ENCODE results near the gene UBE2O.

Gene UBE2O

DNA sequence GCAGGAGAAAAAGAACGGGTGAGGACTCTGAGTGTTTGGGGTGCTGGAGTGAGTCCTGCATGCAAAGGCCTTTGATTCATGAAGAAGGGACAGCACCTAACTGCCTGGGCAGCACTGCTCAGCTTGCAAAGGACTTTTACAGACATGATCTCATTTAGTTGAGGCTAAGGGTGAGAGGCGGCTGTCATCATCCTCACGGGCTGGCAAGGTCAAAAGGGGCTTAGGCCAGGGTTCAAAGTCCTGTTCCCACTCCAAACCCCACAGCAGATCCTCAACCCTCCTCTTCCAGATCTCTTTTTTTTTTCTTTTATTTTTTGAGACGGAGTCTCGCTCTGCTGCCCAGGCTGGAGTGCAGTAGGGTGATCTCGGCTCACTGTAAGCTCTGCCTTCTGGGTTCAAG, 43.5 kb upstream of the UBE2O start (continued):
- no peak for TF ChIP-seq ARNTL (CRISPR knock-in tag; IDR thresholded peaks at IDR 0.05; ENCODE audit: borderline replicate concordance, low read depth)
- TF ChIP-seq TOX (CRISPR knock-in tag; IDR thresholded peaks at IDR 0.05; ENCODE audit: borderline replicate concordance) = no peak

GRCh38 chr17:76495663-76496400, 42.9 kb upstream of the UBE2O start:
- no peak for ATAC-seq
- TF ChIP-seq ZNF70 (CRISPR knock-in tag; IDR thresholded peaks at IDR 0.05) (no peak), SNAI2 (CRISPR knock-in tag; IDR thresholded peaks at IDR 0.05) (no peak), CSDC2 (CRISPR knock-in tag; IDR thresholded peaks at IDR 0.05) (no peak), ZFP30 (CRISPR knock-in tag; IDR thresholded peaks at IDR 0.05) (no peak), ESRRG (CRISPR knock-in tag; IDR thresholded peaks at IDR 0.05) (no peak), TOX (CRISPR knock-in tag; IDR thresholded peaks at IDR 0.05; ENCODE audit: borderline replicate concordance) (no peak), GLIS3 (CRISPR knock-in tag; IDR thresholded peaks at IDR 0.05) (no peak), POU6F1 (CRISPR knock-in tag; IDR thresholded peaks at IDR 0.05; ENCODE audit: borderline replicate concordance, low read depth) (no peak)
- TF ChIP-seq, protein P1, sequence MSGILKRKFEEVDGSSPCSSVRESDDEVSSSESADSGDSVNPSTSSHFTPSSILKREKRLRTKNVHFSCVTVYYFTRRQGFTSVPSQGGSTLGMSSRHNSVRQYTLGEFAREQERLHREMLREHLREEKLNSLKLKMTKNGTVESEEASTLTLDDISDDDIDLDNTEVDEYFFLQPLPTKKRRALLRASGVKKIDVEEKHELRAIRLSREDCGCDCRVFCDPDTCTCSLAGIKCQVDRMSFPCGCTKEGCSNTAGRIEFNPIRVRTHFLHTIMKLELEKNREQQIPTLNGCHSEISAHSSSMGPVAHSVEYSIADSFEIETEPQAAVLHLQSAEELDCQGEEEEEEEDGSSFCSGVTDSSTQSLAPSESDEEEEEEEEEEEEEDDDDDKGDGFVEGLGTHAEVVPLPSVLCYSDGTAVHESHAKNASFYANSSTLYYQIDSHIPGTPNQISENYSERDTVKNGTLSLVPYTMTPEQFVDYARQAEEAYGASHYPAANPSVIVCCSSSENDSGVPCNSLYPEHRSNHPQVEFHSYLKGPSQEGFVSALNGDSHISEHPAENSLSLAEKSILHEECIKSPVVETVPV (CRISPR knock-in tag; IDR thresholded peaks at IDR 0.05) = no peak

GRCh38 chr17:76493505-76494167, 40.7 kb upstream of the UBE2O start:
- ATAC-seq = no peak
- TF ChIP-seq ISL1 (CRISPR knock-in tag; IDR thresholded peaks at IDR 0.05) (no peak), TCF4 (CRISPR knock-in tag; IDR thresholded peaks at IDR 0.05; ENCODE audit: borderline replicate concordance) (no peak), ZNF565 (CRISPR knock-in tag; conservative IDR thresholded peaks at IDR 0.05; ENCODE audit: low read depth) (no peak), ZNF8 (CRISPR knock-in tag; IDR thresholded peaks at IDR 0.05) (no peak), CSDC2 (CRISPR knock-in tag; IDR thresholded peaks at IDR 0.05) (no peak), RARB (CRISPR knock-in tag; IDR thresholded peaks at IDR 0.05) (no peak), ZFP3 (CRISPR knock-in tag; IDR thresholded peaks at IDR 0.05) (no peak), PPARA (CRISPR knock-in tag; IDR thresholded peaks at IDR 0.05; ENCODE audit: borderline replicate concordance) (no peak), TOX (CRISPR knock-in tag; IDR thresholded peaks at IDR 0.05; ENCODE audit: borderline replicate concordance) (no peak), GLIS3 (CRISPR knock-in tag; IDR thresholded peaks at IDR 0.05) (no peak), ZC3H10 (CRISPR knock-in tag; IDR thresholded peaks at IDR 0.05) (no peak), CREB5 (CRISPR knock-in tag; IDR thresholded peaks at IDR 0.05; ENCODE audit: low read depth) (no peak)
- TF ChIP-seq, protein P1 (CRISPR knock-in tag; IDR thresholded peaks at IDR 0.05) = no peak
- TF ChIP-seq, protein P2, sequence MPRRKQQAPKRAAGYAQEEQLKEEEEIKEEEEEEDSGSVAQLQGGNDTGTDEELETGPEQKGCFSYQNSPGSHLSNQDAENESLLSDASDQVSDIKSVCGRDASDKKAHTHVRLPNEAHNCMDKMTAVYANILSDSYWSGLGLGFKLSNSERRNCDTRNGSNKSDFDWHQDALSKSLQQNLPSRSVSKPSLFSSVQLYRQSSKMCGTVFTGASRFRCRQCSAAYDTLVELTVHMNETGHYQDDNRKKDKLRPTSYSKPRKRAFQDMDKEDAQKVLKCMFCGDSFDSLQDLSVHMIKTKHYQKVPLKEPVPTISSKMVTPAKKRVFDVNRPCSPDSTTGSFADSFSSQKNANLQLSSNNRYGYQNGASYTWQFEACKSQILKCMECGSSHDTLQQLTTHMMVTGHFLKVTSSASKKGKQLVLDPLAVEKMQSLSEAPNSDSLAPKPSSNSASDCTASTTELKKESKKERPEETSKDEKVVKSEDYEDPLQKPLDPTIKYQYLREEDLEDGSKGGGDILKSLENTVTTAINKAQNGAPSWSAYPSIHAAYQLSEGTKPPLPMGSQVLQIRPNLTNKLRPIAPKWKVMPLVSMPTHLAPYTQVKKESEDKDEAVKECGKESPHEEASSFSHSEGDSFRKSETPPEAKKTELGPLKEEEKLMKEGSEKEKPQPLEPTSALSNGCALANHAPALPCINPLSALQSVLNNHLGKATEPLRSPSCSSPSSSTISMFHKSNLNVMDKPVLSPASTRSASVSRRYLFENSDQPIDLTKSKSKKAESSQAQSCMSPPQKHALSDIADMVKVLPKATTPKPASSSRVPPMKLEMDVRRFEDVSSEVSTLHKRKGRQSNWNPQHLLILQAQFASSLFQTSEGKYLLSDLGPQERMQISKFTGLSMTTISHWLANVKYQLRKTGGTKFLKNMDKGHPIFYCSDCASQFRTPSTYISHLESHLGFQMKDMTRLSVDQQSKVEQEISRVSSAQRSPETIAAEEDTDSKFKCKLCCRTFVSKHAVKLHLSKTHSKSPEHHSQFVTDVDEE (CRISPR knock-in tag; IDR thresholded peaks at IDR 0.05) = no peak
- TF ChIP-seq, protein P3, sequence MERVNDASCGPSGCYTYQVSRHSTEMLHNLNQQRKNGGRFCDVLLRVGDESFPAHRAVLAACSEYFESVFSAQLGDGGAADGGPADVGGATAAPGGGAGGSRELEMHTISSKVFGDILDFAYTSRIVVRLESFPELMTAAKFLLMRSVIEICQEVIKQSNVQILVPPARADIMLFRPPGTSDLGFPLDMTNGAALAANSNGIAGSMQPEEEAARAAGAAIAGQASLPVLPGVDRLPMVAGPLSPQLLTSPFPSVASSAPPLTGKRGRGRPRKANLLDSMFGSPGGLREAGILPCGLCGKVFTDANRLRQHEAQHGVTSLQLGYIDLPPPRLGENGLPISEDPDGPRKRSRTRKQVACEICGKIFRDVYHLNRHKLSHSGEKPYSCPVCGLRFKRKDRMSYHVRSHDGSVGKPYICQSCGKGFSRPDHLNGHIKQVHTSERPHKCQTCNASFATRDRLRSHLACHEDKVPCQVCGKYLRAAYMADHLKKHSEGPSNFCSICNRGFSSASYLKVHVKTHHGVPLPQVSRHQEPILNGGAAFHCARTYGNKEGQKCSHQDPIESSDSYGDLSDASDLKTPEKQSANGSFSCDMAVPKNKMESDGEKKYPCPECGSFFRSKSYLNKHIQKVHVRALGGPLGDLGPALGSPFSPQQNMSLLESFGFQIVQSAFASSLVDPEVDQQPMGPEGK (CRISPR knock-in tag; IDR thresholded peaks at IDR 0.05; ENCODE audit: borderline replicate concordance) = no peak
